ENCODE results near the gene RNF10.

The RNF10 gene

GRCh38 chr12:120495186-120495730 is 38.9 kb upstream of the RNF10 start:
- H3K4me3 ChIP-seq (replicated peaks; ENCODE audit: low read depth, low read length), result peak overlapping the region; percentile 95
- no peak for DNase-seq (ENCODE audit: low read depth)
- no peak for TF ChIP-seq CTCF (IDR thresholded peaks at IDR 0.05; ENCODE audit: low read length, missing control alignments)

GRCh38 chr12:120495731-120496412 is 38.3 kb upstream of the RNF10 start, which contains the start of gene DYNLL1:
TSS of gene DYNLL1 (plus strand) at chr12:120496113. CDS start at chr12:120496422, 309 bp downstream.
- no peak for TF ChIP-seq CTCF (IDR thresholded peaks at IDR 0.05; ENCODE audit: low read length, missing control alignments)
- peak within 1 kb of the TSS; percentile 95 for H3K4me3 ChIP-seq (replicated peaks; ENCODE audit: low read depth, low read length)
- DNase-seq (ENCODE audit: low read depth), result peak; percentile 97

DNA sequence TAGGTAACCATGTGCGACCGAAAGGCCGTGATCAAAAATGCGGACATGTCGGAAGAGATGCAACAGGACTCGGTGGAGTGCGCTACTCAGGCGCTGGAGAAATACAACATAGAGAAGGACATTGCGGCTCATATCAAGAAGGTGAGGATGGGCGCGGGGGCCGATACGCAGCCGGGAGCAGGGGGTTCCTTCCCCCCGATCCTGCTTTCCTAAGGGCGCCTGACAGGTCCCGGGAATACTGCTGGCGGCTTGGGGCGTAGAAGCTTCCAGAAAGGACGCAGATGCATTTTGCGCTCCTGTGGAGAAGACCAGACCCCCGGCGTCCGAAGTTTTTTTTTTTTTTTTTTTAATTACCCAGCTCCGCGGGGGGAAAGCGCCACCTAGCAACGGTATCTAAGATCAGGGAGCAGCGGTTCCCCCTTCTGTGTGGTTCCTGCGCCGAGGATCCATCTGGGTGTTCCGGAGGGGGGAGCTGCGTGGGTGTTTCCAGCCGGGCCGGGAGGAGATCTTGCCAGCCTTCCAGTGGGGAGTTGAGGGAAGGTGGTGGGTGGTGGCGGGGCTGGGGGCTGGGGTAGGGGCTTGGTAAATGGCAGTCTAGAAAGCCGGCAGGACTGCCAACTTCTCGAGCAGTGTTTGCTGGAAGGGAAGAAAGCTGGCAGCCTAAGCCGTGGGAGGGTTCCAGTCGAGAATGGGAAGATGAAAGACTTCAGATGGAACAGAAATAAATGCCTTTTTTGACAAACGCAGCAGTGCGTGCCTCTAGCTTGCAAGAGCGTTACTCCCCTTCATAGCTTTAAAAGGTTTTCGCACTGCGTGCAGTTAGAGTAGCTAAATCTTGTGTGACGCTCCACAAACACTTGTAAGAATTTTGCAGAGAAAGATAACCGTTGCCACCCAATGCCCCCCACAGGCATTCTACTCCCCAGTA is 37.5 kb upstream of the RNF10 start:
- TF ChIP-seq CTCF (IDR thresholded peaks at IDR 0.05; ENCODE audit: low read length, missing control alignments), result no peak
- DNase-seq (ENCODE audit: low read depth), result peak; percentile 67
- peak overlapping the region; percentile 95 for H3K4me3 ChIP-seq (replicated peaks; ENCODE audit: low read depth, low read length)

- TF ChIP-seq CTCF (IDR thresholded peaks at IDR 0.05; ENCODE audit: low read length, missing control alignments), result no peak
- H3K4me3 ChIP-seq (replicated peaks; ENCODE audit: low read depth, low read length), result peak overlapping the region; percentile 95
- DNase-seq (ENCODE audit: low read depth), result no peak
These were observed 36.5 kb upstream of the RNF10 start for GRCh38 chr12:120497524-120498150.

GRCh38 chr12:120498870-120499515 is 35.2 kb upstream of the RNF10 start:
- no peak for TF ChIP-seq CTCF (IDR thresholded peaks at IDR 0.05; ENCODE audit: low read length, missing control alignments)
- no peak overlapping the region for H3K4me3 ChIP-seq (replicated peaks; ENCODE audit: low read depth, low read length)
- DNase-seq (ENCODE audit: low read depth), result no peak

DNA sequence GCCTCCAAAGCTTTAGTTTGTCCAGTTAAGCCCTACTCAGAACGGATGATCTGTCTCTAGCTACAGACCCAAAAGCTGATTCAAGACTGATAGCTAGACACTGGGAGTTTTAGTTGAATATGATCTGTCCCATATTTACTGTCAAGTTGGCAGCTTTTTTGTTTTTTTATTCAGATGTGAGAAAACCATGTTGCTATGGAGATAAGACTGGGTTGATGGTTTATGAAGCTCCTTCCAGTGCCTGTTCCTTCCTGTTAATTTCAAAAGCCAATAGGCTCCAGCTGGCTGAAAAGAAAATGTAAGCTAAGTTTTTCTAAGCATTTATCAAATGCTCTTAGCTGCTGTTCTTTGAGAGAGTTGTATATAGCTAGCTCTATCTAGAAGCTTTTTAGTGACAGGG is 33.6 kb upstream of the RNF10 start:
- no peak for DNase-seq (ENCODE audit: low read depth)
- TF ChIP-seq CTCF (IDR thresholded peaks at IDR 0.05; ENCODE audit: low read length, missing control alignments), result no peak
- H3K4me3 ChIP-seq (replicated peaks; ENCODE audit: low read depth, low read length), result no peak overlapping the region
